ENCODE data around the gene ARHGAP18.

The ARHGAP18 gene

DNA sequence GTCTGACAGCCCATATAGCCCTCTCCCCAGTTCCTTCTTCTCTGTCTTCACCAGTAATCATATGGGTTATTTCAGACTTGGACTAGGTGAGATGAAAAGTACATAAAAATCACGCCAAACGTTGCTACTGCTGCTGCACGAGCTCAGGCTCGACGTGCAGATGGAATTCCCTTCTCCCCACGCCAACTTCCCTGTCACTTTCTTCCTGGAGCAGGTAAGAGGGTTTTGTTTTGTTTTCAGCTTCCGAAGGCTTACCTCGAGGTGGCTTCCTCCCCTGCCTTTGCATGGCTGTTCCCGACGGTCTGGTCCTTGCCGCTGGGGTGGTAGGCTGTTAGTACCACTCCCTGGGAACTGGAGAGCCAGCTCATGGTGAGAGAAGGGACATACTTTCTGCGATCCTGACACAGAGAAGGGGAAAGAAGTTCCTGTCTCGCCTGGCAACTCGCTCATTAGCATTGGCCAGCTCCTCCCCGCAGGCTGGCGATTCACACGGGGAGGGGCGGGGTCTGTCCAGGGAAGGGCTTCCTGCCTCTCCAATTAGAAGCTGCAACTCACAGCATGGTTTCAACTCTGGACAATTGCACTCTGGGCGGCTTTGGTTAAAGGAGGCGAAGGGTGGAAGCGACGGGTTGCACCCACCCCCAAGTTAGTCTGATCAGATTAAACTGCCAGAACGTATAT, at the start of gene ARHGAP18:
TSS of gene ARHGAP18 (minus strand) at position 409 of the 681 bp plus-strand sequence. CDS start at position 368, 41 bp downstream.
- peak within 1 kb of the TSS; percentile 32 for H3K27ac ChIP-seq
- H3K4me3 ChIP-seq (IDR thresholded peaks at IDR 0.05; ENCODE audit: insufficient read depth, low read depth, low read length) = no peak within 1 kb of the TSS
- peak within 1 kb of the TSS; percentile 98 for H2AFZ ChIP-seq (ENCODE audit: low read depth)
- no peaks in the 10 kb centered on the region for H3K27me3 ChIP-seq (ENCODE audit: insufficient read depth, low read depth)
- H3K36me3 ChIP-seq (ENCODE audit: insufficient read depth) = no peaks in the 10 kb centered on the region
- H3K79me2 ChIP-seq (ENCODE audit: insufficient read depth, low read depth) = no peaks in the 10 kb centered on the region
- H3K4me2 ChIP-seq = peak within 1 kb of the TSS; percentile 78
- TF ChIP-seq CTCF (conservative IDR thresholded peaks at IDR 0.05; ENCODE audit: low read depth, low read length) = no peak
- H4K20me1 ChIP-seq (ENCODE audit: insufficient read depth) = no peaks in the 10 kb centered on the region
- H3K4me1 ChIP-seq (ENCODE audit: low read depth, poor library complexity, severe bottlenecking) = peaks cover 5% of the 10 kb centered on the region
- H3K9ac ChIP-seq = peak within 1 kb of the TSS; percentile 64; the same call in 1 of the 2 replicates

DNA sequence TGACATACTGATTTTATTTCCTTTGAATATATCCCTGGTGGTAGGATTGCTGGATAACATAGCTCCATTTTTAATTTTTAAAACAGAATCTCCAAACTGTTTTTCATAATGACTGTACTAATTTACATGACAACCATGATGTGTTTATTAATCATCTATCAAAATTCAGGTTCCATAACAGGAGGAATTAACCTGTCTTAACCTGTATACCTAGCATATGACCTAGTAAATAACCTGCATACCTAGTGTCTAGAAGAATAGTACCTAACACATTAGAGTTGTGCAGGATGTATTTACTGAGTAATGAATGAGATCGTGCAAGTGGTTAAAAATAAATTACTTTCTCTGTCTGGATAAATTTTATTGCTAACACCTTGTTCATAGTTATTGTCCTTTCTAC, 45.8 kb upstream of the ARHGAP18 start:
- Histone ChIP-seq H2AFZ (ENCODE audit: low read depth) (no peak overlapping the region), H3K79me2 (ENCODE audit: insufficient read depth, low read depth) (no peaks in the 10 kb centered on the region), H3K4me2 (no peak overlapping the region), H3K27me3 (ENCODE audit: insufficient read depth, low read depth) (no peaks in the 10 kb centered on the region), H3K4me3 (IDR thresholded peaks at IDR 0.05; ENCODE audit: insufficient read depth, low read depth, low read length) (no peak overlapping the region), H3K9ac (no peak overlapping the region), H3K4me1 (ENCODE audit: low read depth, poor library complexity, severe bottlenecking) (peaks cover 30% of the 10 kb centered on the region), H4K20me1 (ENCODE audit: insufficient read depth) (no peaks in the 10 kb centered on the region), H3K27ac (no peak overlapping the region), H3K36me3 (ENCODE audit: insufficient read depth) (no peaks in the 10 kb centered on the region)
- TF ChIP-seq CTCF (conservative IDR thresholded peaks at IDR 0.05; ENCODE audit: low read depth, low read length) = no peak

DNA sequence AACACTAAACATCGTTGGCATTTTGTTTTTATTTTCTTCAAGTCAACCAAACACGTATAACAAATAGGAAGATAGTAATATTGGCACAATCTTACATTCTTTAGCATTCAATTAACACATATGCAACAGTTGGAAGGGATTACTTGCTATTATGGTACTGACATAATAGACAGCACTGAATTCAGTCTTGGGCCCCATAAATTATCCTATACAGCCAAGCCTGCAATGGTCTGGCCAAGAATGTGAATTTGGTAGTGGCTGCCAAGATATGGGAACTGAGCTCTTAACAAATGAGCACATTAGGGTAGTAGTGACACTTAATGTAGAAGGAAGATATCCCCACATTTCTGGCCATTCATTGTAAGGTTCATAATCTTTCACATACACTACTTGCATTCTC, 44.8 kb upstream of the ARHGAP18 start:
- H3K4me1 ChIP-seq (ENCODE audit: low read depth, poor library complexity, severe bottlenecking) = peaks cover 40% of the 10 kb centered on the region

GRCh38 chr6:129753422-129753821, 43.4 kb upstream of the ARHGAP18 start:
- Histone ChIP-seq H3K9ac (no peak overlapping the region), H3K79me2 (ENCODE audit: insufficient read depth, low read depth) (no peaks in the 10 kb centered on the region), H3K27ac (no peak overlapping the region), H3K4me2 (no peak overlapping the region), H3K36me3 (ENCODE audit: insufficient read depth) (no peaks in the 10 kb centered on the region), H2AFZ (ENCODE audit: low read depth) (no peak overlapping the region), H3K4me1 (ENCODE audit: low read depth, poor library complexity, severe bottlenecking) (peaks cover 54% of the 10 kb centered on the region), H4K20me1 (ENCODE audit: insufficient read depth) (no peaks in the 10 kb centered on the region), H3K4me3 (IDR thresholded peaks at IDR 0.05; ENCODE audit: insufficient read depth, low read depth, low read length) (no peak overlapping the region), H3K27me3 (ENCODE audit: insufficient read depth, low read depth) (no peaks in the 10 kb centered on the region)
- TF ChIP-seq CTCF (conservative IDR thresholded peaks at IDR 0.05; ENCODE audit: low read depth, low read length) = no peak

More for the DNA sequence above, 44.8 kb upstream of the ARHGAP18 start:
- Histone ChIP-seq H3K79me2 (ENCODE audit: insufficient read depth, low read depth) (no peaks in the 10 kb centered on the region), H4K20me1 (ENCODE audit: insufficient read depth) (no peaks in the 10 kb centered on the region), H2AFZ (ENCODE audit: low read depth) (no peak overlapping the region), H3K36me3 (ENCODE audit: insufficient read depth) (no peaks in the 10 kb centered on the region), H3K4me2 (no peak overlapping the region), H3K4me3 (IDR thresholded peaks at IDR 0.05; ENCODE audit: insufficient read depth, low read depth, low read length) (no peak overlapping the region), H3K27me3 (ENCODE audit: insufficient read depth, low read depth) (no peaks in the 10 kb centered on the region), H3K27ac (no peak overlapping the region), H3K9ac (no peak overlapping the region)
- TF ChIP-seq CTCF (conservative IDR thresholded peaks at IDR 0.05; ENCODE audit: low read depth, low read length) = no peak

Measured in KMS-11 (cell line).